Measurements from ENCODE around the gene NEGR1.

Gene NEGR1

DNA sequence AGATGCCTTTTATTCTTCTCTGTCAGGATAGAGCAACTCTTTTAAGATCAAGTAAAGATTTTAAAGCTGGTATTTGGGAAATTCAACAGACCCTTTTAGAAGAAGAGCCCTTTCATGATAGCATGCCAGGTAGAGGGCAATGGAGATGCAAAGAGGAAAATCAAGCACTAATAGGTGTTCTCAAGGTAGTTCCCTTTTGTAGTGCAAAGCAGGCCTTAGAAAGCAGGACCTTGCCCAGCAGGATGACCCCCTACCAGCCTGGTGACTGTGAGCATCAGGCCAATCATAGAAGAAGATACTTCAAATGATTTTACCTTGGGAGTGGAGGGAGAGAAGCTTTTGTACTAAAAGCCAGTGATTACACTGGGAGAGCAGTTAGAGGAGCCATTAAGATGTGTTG, 820.1 kb downstream of the NEGR1 start:
- DNase-seq (ENCODE audit: low spot score): no peak

DNA sequence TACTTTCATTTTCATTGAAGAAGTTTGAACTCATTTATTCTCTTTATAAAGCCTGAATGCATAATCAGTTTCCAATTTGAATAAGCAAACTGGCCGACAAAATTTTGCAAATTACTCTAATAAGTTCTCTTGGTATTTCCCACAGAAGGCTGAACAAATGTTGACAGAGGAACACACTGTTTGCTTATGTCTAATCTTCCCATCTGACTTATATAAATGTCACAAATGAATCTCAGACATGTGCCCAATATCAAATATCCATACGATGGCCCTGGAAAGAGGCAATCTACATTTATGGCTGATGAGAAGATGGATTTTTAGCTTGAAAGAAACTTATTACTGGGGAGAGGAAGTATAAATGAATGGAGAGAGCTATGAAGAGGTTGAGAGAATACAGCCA, 820.9 kb downstream of the NEGR1 start:
- no peak for DNase-seq (ENCODE audit: low spot score)

DNA sequence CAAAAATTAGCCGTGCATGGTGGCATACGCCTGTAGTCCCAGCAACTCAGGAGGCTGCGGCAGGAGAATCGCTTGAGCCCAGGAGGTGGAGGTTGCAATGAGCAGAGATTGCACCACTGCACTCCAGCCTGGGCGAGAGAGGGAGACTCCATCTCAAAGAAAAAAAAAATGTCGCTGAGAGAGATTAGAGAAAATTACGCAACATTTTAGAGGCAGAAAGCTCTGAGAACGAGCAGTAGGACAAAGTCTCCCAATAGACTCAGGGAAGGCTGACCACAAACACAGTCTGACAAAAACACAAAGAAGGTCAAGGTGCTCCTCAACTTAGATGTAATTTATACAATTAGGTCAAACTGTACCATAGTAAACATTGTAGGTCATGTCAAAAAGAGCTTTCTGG, 833.9 kb downstream of the NEGR1 start:
- no peak for DNase-seq (ENCODE audit: low spot score)

DNA sequence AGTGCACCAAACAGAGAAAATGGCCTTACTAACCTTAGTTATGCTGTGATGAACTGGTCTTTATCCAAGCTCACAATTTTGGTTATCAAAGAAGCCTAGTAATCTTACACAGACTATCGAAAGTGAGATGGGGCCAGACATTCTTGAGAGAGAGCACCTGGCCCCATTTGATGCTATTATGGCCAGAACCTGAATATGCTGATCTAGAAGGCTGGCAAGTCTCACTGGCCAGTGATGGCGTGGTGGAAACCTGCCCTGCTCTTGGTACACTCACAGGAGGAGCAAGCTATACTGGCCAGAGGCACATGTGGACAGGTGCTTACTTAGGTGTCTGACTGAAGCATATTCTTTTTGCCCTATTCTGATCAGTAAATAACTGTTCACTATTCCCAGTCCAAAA, 843.7 kb downstream of the NEGR1 start:
- no peak for DNase-seq (ENCODE audit: low spot score)

DNA sequence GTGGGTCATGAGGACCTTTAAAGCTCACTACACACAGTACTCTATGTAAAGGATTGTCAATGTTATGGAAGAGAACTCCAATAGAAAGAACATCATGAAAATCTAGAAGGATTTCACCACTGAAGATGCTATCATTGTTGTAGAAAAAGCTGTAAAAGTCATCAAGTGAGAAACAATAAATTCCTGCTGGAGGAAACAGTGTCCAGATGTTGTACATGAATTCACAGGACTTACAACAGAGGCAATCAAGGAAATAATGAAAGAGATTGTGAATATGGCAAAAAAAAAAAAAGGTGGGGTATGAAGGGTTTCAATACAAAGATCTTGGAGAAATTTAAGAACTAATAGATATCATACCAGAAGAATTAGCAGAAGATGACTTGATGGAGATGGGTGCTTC, 846.4 kb downstream of the NEGR1 start:
- DNase-seq (ENCODE audit: low spot score): no peak

DNA sequence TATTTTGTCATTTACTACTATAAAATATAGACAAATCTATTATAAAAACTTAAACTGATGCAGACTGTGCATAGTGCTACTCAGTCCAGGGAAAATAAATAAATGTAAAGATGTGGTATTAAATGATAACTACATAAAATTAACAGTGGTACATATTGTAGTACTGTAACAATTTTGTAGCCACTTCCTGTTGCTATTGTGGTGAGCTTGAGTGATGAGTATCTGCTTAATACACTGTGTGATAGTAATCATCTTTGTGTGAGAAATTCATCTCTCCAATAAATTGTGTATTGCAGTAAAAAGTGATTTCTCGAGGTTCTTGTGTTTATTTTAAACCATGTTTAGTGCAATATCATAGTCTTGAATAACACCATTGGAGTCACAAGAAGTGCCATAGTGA, 848.1 kb downstream of the NEGR1 start:
- DNase-seq (ENCODE audit: low spot score): no peak

DNA sequence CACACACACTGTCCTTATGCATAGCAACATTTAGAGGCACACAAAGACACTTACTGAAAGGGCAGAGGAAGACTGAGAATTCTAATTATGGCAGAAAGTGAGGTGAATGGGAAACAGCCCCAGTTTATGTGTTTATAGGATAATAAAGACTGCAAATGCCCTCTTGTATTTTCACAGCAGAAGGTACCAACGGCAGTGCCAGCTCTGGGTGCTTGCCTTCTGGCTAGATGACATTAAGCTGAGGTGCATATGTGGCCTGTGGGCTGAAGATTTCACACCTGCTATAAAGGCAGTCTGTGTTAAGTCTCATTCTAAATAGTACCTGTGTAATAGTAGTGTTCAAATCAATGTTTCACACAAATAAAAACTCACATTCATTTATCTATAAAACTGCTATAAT, 854.3 kb downstream of the NEGR1 start:
- no peak for DNase-seq (ENCODE audit: low spot score)

DNA sequence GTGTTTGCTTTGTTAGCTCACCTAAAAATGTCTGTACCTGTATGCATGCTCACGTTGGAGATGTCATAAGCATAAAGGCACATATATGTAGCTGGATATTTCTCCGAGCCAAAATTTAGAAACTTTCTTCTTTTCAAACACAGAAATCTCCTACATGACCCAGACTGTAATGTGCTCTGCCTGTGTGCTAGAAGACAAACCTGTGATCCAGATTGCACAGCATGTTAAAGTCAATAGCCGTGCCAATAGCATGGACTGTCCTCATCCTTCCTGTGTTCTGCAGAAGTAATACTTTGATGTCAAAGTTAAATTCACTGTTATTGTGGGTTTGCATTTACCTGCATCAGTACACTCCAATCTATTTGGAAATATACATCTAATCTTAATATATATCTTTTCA, 855.3 kb downstream of the NEGR1 start:
- DNase-seq (ENCODE audit: low spot score): no peak

DNA sequence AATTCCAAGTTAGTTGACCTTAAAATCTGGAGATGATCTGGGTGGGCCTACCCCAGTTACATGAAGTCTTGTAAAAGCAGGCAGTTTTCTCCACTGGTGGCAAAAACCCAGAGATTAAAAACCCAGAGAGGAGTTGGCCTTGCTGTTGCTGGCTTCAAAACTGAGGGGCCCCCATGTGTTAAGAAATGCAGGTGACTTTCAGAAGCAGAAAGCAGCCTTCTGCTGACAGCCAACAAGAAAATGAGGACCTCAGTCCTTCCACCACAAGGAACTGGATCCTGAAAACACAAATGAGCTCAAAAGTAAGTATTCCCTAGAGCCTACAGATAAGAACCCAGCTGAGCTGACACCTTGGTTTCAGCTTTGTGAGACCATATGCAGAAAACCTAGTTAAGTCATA, 857.8 kb downstream of the NEGR1 start:
- DNase-seq (ENCODE audit: low spot score): no peak

DNA sequence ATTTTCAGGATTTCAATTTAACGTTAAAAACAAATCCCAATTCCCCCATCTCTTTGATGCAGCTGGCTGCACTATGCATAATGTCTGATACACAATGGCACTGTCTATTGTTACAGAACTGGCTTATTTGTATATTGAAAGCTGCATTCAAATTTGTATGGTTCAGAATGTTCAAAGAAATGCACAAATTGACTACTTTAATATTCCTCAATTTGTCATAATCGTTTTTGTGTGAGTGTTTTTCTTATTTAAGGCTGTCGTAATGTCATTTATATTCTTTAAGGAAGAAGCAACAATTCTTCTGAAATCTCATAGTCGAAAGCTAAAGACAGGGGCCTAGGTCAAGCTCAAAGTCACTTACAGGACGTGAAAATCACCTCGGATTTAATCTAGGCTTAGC, 860.1 kb downstream of the NEGR1 start:
- no peak for DNase-seq (ENCODE audit: low spot score)

DNA sequence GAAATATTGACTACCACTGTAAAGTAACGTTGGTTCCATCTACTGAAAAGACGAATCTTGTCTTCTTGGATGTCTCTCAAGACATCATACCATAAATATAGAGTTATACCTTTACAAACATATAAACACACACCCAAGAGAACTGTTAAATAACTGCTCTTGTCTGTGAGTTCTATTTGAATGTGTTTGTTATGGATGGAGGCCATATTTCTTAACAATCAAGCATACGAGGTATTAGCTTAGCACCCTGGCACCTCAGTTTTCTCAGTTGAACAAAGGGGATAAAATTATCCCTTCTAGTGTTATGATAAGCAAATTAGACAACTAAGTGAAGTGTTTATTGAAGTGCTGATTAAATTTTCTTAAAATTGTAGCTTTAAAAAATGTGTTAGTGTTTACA, 864.9 kb downstream of the NEGR1 start:
- DNase-seq (ENCODE audit: low spot score): no peak

DNA sequence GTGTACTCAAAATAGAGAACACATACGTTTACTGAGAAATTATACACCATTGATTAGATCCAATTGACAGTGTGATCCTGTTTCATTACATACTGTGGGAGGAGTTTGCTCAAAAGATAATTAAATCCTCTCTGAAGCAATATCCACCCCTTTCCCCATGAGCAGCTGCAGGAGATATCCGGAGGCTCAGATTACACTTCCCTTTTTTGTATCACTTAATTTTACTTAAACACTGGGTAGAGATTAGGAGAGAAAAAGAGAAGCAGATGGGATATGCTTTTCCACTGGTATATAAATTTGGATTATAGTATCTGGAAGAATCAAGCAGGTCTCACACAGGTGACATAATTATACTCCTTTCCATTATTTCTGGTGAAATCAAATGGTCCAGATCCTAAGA, 868.2 kb downstream of the NEGR1 start:
- no peak for DNase-seq (ENCODE audit: low spot score)

DNA sequence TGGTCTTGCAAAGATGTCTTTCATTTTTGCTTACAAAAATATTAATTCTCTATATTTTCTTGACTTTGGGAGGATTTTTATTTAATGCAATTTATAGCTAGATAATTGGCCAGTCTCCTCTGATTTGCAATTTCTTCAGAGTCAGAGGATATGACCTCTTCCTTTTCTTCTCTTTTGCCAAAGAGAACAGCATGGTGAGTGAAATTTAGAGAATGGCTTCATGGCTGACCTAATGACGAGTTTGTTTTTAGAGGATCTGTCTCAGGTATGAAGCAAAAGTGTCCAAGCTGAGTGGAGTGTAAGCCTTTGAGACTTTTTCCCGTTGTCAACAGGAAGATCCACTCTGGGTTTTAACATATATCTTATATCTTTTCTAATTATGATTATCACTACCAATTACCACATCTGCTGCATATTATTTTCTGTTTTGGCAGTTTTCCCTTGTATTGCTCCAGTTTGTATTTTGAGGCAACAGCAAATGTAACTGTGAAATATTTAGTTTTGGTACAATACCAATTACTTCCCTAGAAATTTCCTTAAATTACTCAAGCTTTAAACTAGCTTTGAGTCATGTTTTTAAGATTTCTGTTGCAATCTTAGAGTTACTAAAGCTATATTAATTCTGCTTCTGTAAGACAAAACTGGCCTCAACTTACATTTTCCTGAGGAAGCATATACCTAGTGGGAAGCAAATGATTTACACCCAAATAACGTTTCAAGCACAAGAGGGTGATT, 868.7 kb downstream of the NEGR1 start:
- no peak for DNase-seq (ENCODE audit: low spot score)

DNA sequence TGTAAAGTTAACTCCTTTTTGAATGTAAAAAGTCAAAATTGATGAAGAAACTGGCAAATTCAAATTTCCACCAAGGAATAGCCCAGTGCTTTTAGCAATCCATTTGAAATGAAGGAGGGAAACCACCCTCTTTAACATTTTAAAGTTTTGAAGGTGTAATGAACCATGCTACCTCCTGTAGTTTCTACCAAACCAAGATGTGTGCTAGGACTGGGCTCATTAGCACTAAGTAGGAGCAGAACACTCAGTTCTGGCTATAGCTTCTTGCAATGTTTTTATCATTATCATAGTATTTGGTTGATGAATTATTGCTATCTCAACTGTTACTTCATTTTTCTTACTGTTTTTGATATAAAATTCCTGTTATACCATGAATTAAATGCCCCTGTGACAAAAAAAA, 882.3 kb downstream of the NEGR1 start:
- no peak for DNase-seq (ENCODE audit: low spot score)

DNA sequence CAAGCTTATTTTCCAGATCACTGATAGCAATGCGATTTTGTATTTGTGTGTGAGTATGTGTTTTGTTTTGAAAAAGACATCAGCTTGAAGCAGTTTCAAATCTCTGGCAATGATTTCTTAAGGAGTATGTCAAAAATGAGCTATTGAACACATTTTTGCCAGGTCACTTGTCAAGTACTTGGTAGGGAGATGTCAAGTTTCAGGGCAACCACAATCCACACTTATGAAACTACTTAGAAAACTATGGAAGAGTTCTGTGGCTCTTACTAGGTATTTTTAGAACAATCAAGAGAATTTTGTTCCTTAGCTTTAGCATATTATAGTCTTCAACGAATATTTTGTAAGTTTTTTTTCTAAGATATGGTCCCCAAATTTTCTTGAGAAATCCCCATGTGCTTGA, 882.7 kb downstream of the NEGR1 start:
- DNase-seq (ENCODE audit: low spot score): no peak

DNA sequence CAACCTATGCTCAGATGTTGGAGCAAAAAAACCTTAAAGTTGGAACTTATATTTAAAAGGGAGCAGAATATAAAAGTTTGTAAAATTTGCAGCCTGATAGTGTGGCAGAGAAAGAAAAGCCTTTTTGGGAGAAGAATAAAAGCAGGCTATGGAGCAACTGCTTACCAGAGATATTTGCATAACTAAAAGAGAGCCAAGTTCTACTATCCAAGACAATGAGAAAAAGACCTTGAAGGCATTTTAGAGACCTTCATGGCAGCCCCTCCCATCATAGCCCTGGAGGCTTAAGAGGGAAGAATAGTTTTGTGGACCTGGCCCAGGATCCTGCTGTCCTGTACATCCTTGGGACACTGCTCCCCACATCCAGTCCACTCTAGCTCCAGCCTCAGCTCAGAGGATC, 889.0 kb downstream of the NEGR1 start:
- DNase-seq (ENCODE audit: low spot score): no peak

DNA sequence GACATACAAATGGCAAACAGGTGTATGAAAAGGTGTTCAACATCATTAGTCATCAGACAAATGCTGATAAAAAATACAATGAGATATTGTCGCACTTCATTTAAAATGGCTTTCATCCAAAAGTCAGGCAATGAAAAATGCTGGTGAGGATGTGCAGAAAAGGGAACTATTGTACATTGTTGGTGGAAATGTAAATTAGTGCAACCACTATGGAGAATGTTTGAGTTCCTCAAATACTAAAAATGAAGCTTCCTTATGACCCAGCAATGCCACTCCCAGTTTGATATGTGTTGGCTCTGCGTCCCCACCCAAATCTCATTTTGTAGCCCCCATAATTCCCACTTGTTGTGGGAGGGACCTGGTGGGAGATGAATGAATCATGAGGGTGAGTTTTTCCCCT, 891.8 kb downstream of the NEGR1 start:
- DNase-seq (ENCODE audit: low spot score): no peak

DNA sequence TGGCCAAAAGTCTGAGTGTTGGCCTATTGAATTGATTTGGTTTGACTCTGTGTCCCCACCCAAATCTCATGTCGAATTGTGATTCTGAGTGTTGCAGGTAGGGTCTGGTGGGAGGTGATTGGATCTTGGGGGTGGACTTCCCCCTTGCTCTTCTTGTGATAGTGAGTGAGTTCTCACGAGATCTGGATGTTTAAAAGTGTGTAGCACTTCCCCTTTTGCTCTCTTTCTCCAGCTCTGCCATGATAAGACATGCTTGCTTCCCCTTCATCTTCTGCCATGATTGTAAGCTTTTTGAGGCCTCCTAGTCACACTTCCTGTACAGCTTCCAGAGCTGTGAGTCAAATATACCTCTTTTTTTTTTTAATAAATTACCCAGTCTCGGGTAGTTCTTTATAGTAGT, 904.5 kb downstream of the NEGR1 start:
- DNase-seq (ENCODE audit: low spot score): no peak

DNA sequence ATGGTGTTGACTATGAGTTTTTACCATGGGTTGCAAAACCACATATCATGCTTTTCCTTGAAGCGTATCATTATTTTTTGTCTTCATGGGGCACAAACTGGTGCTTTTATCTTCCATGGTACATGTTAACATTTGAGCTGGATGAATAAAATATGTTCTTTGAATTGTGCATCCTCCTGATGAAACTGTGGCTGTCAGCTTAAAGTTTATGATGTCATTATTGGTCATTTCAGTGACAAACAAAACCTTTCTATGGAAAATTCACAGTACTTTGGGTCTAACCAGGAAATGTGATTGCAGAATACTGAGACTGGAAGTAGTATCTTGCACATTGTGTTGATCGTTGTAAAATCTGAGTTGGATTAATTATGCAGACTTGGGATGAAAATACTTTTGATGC, 909.8 kb downstream of the NEGR1 start:
- no peak for DNase-seq (ENCODE audit: low spot score)

DNA sequence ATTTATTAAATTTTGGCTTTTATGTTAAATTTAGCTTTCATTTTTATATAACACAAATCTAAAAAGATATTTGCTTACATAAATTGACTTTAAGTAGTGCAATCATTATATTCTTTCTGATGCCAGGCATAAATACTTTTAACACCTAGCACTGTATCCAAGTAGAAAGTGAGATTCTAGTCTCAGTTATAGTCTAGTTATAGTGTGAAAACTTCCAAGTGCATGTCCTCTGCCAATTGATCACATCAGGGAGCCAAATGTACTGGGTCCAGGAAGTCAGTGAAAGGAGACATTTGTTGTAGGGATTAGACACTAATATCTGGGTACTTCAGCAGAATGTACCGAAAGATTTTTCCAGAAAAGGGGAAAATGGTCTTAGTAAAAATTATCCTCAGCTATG, 910.8 kb downstream of the NEGR1 start:
- DNase-seq (ENCODE audit: low spot score): no peak

DNA sequence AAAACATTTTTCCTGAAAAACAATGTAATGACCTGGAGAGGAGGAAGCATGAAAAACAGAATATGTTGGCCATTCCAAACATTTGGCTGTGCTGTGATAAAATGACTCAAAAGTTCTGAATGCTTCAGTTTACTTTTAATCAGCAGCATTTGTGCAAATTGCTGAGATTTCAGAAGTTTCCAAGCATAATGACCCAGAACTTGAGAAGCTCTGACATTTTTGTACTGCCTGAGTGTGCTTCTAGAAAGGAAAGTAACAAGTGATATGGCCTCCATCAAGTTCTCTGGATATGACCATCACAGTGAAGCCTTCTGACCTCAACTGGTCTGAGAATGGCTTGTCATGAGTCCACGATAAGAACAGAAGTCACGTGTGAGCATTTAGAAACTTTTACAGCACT, 918.1 kb downstream of the NEGR1 start:
- no peak for DNase-seq (ENCODE audit: low spot score)

DNA sequence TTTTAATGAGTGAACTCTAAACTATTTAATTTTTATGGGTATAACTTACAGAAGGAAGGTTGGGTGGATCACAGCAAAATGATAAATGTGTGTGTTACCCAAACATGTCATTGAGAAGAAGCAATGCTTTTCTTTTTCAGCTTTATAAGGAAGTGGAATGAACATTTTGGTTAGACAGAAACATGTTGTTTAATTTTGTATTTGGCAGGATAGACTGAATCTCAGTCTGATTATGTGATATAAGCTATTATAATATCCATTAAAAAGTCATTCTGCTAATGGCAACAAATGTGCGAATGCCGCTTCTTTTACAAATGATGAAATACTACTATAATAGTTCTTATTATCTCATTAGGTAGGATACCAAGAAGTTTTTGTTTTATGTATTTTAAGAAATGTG, 919.6 kb downstream of the NEGR1 start:
- no peak for DNase-seq (ENCODE audit: low spot score)

DNA sequence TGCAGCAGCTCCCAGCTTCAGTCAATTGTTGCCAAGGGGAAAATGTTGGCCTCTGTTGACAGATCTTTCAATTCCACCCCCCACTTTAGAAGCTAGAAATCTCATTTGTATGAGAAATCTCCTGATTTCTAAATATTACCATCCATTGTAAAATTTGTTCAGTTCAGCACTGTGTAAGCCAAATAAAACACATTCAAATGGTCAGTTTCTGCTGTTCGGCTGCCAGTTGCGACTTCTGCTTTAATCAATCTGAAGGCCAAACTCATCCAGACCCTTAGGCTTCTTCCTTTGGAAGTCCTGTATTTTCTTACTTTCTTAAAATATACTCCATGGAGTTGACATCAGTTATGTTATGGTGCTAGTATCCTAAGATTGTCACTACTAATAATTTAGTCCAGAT, 920.3 kb downstream of the NEGR1 start:
- DNase-seq (ENCODE audit: low spot score): no peak

DNA sequence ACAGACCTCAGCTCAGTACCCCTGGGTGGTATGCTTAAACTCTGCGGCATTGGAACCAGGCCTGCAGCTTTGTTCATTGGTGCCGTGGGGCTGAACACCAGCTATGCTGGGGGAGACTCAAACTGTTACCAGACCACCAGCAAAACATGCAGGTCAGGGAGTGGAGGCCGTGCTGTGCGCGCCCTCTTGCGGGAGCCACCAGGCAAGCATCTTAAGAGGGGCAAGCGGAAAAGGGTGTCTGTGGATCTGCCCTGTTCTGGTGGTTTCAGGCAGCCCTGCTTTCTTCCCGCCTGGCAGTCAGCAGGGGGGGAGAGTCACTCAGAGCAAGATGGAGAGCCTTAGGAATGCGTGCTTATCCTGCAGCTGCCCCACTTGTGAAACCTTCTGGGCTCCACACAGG, 924.6 kb downstream of the NEGR1 start:
- no peak for DNase-seq (ENCODE audit: low spot score)

DNA sequence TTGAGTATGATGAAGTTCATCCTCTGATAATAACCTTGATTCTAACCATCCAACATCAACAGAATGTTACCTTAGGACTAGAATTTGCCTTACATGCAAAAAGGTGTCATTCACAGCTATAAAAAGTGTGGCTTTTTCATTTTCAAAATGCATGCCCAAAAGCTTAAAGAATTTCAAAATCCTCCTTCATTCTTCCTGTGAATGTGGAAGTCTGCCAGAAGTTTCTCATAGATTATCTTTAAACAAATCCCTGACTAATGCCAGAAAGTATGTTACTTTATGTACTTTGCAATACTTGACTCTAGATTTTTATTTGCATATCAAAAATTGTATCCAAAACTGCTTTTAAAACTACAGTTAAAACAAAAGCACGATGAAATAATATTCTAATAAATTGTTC, 930.9 kb downstream of the NEGR1 start:
- no peak for DNase-seq (ENCODE audit: low spot score)
